HUES48 (cell line): Measurements from ENCODE around the gene ALOX5AP.

Experiments used
- H3K27ac ChIP-seq: one replicate; pipeline ENCODE4 v1.7.0; 2013; ENCODE audit warnings: low read depth, low read length, inconsistent platforms
- H3K27me3 ChIP-seq: 2 replicates; pipeline ENCODE4 v1.6.1; 2013; ENCODE audit warnings: mild to moderate bottlenecking, low read length; ENCODE audit not compliant: control insufficient read depth, insufficient read depth
- H3K36me3 ChIP-seq: 2 replicates; pipeline ENCODE4 v1.6.1; 2013; ENCODE audit warnings: low read length; ENCODE audit not compliant: control insufficient read depth, insufficient read depth
- H3K4me1 ChIP-seq: 2 replicates; pipeline ENCODE4 v1.6.1; 2013; ENCODE audit warnings: mild to moderate bottlenecking, low read length; ENCODE audit not compliant: control insufficient read depth, insufficient read depth
- H3K4me3 ChIP-seq: 2 replicates; pipeline ENCODE4 v1.5.1; 2013; ENCODE audit warnings: mild to moderate bottlenecking, low read depth, low read length
- H3K9ac ChIP-seq: 2 replicates; pipeline ENCODE4 v1.6.1; 2013; ENCODE audit warnings: mild to moderate bottlenecking, low read depth, low read length, moderate library complexity
- H3K9me3 ChIP-seq: 2 replicates; pipeline ENCODE4 v1.6.1; 2013; ENCODE audit warnings: low read length; ENCODE audit not compliant: control insufficient read depth, insufficient read depth

The ALOX5AP gene

GRCh38 chr13:30727491-30728355 is 7.6 kb upstream of the ALOX5AP start:
- no peaks in the 10 kb centered on the region for H3K9me3 ChIP-seq
- no peak overlapping the region for H3K9ac ChIP-seq
- H3K4me1 ChIP-seq, result no peaks in the 10 kb centered on the region
- H3K27me3 ChIP-seq, result no peaks in the 10 kb centered on the region
- no peaks in the 10 kb centered on the region for H3K36me3 ChIP-seq
- H3K4me3 ChIP-seq, result no peak overlapping the region
- H3K27ac ChIP-seq, result no peak overlapping the region

GRCh38 chr13:30729801-30730200 is 5.5 kb upstream of the ALOX5AP start:
- H3K4me3 ChIP-seq, result no peak overlapping the region
- H3K4me1 ChIP-seq, result no peaks in the 10 kb centered on the region
- H3K27me3 ChIP-seq, result no peaks in the 10 kb centered on the region
- H3K9me3 ChIP-seq, result no peaks in the 10 kb centered on the region
- no peaks in the 10 kb centered on the region for H3K36me3 ChIP-seq
- H3K27ac ChIP-seq, result no peak overlapping the region
- H3K9ac ChIP-seq, result no peak overlapping the region

- Histone ChIP-seq H3K27ac (no peak overlapping the region), H3K27me3 (no peaks in the 10 kb centered on the region), H3K9ac (no peak overlapping the region), H3K4me3 (no peak overlapping the region), H3K9me3 (no peaks in the 10 kb centered on the region), H3K4me1 (no peaks in the 10 kb centered on the region), H3K36me3 (no peaks in the 10 kb centered on the region)
Observed at GRCh38 chr13:30730526-30730925, 4.8 kb upstream of the ALOX5AP start.

- Histone ChIP-seq H3K9ac (no peak overlapping the region), H3K4me3 (no peak overlapping the region), H3K27ac (no peak overlapping the region), H3K27me3 (no peaks in the 10 kb centered on the region), H3K4me1 (no peaks in the 10 kb centered on the region), H3K36me3 (no peaks in the 10 kb centered on the region), H3K9me3 (no peaks in the 10 kb centered on the region)
Observed at GRCh38 chr13:30731361-30732045, 3.8 kb upstream of the ALOX5AP start.

GRCh38 chr13:30732046-30732390 is 3.3 kb upstream of the ALOX5AP start:
- H3K4me1 ChIP-seq, result no peaks in the 10 kb centered on the region
- H3K36me3 ChIP-seq, result no peaks in the 10 kb centered on the region
- no peak overlapping the region for H3K27ac ChIP-seq
- no peaks in the 10 kb centered on the region for H3K27me3 ChIP-seq
- H3K4me3 ChIP-seq, result no peak overlapping the region
- H3K9ac ChIP-seq, result no peak overlapping the region
- H3K9me3 ChIP-seq, result no peaks in the 10 kb centered on the region

- H3K9ac ChIP-seq, result no peak overlapping the region
- no peak overlapping the region for H3K27ac ChIP-seq
- H3K4me1 ChIP-seq, result no peaks in the 10 kb centered on the region
- no peaks in the 10 kb centered on the region for H3K9me3 ChIP-seq
- no peak overlapping the region for H3K4me3 ChIP-seq
- no peaks in the 10 kb centered on the region for H3K27me3 ChIP-seq
- no peaks in the 10 kb centered on the region for H3K36me3 ChIP-seq
Observed at GRCh38 chr13:30734439-30734838, 904 bp upstream of the ALOX5AP start.

GRCh38 chr13:30735872-30736175 is 481 bp downstream of the ALOX5AP start:
- peaks cover 8% of the 10 kb centered on the region for H3K4me1 ChIP-seq
- H3K36me3 ChIP-seq, result no peaks in the 10 kb centered on the region
- H3K9ac ChIP-seq, result no peak overlapping the region
- no peaks in the 10 kb centered on the region for H3K27me3 ChIP-seq
- H3K4me3 ChIP-seq, result no peak overlapping the region
- H3K27ac ChIP-seq, result no peak overlapping the region
- H3K9me3 ChIP-seq, result no peaks in the 10 kb centered on the region

- H3K4me3 ChIP-seq, result no peak overlapping the region
- no peaks in the 10 kb centered on the region for H3K9me3 ChIP-seq
- no peak overlapping the region for H3K27ac ChIP-seq
- no peak overlapping the region for H3K9ac ChIP-seq
- H3K27me3 ChIP-seq, result no peaks in the 10 kb centered on the region
- H3K36me3 ChIP-seq, result no peaks in the 10 kb centered on the region
- peaks cover 8% of the 10 kb centered on the region for H3K4me1 ChIP-seq
Observed at GRCh38 chr13:30736461-30737320, 1.3 kb downstream of the ALOX5AP start.

- Histone ChIP-seq H3K4me1 (peaks cover 8% of the 10 kb centered on the region), H3K36me3 (no peaks in the 10 kb centered on the region), H3K4me3 (no peak overlapping the region), H3K9me3 (no peaks in the 10 kb centered on the region), H3K27ac (no peak overlapping the region), H3K9ac (no peak overlapping the region), H3K27me3 (no peaks in the 10 kb centered on the region)
Observed at GRCh38 chr13:30737511-30738337, 2.4 kb downstream of the ALOX5AP start.

- no peaks in the 10 kb centered on the region for H3K36me3 ChIP-seq
- H3K27ac ChIP-seq, result no peak overlapping the region
- no peak overlapping the region for H3K4me3 ChIP-seq
- H3K9me3 ChIP-seq, result no peaks in the 10 kb centered on the region
- peaks cover 8% of the 10 kb centered on the region for H3K4me1 ChIP-seq
- no peak overlapping the region for H3K9ac ChIP-seq
- no peaks in the 10 kb centered on the region for H3K27me3 ChIP-seq
Observed at GRCh38 chr13:30738526-30739236, 3.3 kb downstream of the ALOX5AP start.
